ENCODE data around the gene CLDN9.

DNA sequence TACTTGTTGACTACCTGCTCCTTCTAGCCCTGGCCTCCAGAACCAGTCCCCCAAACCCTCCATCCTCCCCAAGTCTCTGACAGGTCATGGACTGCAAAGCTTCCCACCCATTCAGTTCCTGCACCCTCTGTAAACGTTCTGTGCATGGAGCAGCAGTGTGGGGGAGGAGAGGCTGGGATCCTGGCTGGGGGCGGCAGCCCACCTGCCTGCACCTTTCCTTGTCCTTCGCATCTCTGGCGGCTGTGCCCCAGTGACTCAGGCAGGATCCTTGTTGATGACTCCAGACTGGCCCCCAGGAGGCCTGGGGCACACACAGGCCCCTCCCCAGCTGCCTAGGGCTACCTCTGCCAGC lies 30.8 kb upstream of the CLDN9 start:
- TF ChIP-seq POLR2AphosphoS5 (IDR thresholded peaks at IDR 0.05; ENCODE audit: low read depth, low read length) (no peak), POLR2A (IDR thresholded peaks at IDR 0.05; ENCODE audit: low read depth, low read length) (no peak), TAF1 (IDR thresholded peaks at IDR 0.05; ENCODE audit: low read depth, low read length) (no peak), POU2F2 (IDR thresholded peaks at IDR 0.05; ENCODE audit: low read depth, low read length) (no peak), SPI1 (IDR thresholded peaks at IDR 0.05; ENCODE audit: low read depth, low read length) (no peak)
